ENCODE data around the gene DNM3.

DNM3 gene

GRCh38 chr1:172321451-172321850, 480.2 kb downstream of the DNM3 start:
- DNase-seq (ENCODE audit: low read depth in 1 of 2, low spot score in 1 of 2): no peak

GRCh38 chr1:172322219-172323061, 481.1 kb downstream of the DNM3 start:
- DNase-seq (ENCODE audit: low read depth in 1 of 2, low spot score in 1 of 2): no peak

- DNase-seq (ENCODE audit: low read depth in 1 of 2, low spot score in 1 of 2): no peak
These were observed 482.4 kb downstream of the DNM3 start for GRCh38 chr1:172323686-172324085.

- no peak for DNase-seq (ENCODE audit: low read depth in 1 of 2, low spot score in 1 of 2)
These were observed 482.8 kb downstream of the DNM3 start for GRCh38 chr1:172324086-172324485.

GRCh38 chr1:172324761-172325160, 483.5 kb downstream of the DNM3 start:
- DNase-seq (ENCODE audit: low read depth in 1 of 2, low spot score in 1 of 2): no peak

GRCh38 chr1:172325531-172325930, 484.2 kb downstream of the DNM3 start:
- no peak for DNase-seq (ENCODE audit: low read depth in 1 of 2, low spot score in 1 of 2)

- DNase-seq (ENCODE audit: low read depth in 1 of 2, low spot score in 1 of 2): no peak
These were observed 484.8 kb downstream of the DNM3 start for GRCh38 chr1:172326136-172326535.

GRCh38 chr1:172328266-172328665, 487.0 kb downstream of the DNM3 start:
- DNase-seq (ENCODE audit: low read depth in 1 of 2, low spot score in 1 of 2): no peak

GRCh38 chr1:172332230-172332629, 490.9 kb downstream of the DNM3 start:
- DNase-seq (ENCODE audit: low read depth in 1 of 2, low spot score in 1 of 2): no peak

GRCh38 chr1:172335377-172335776, 494.1 kb downstream of the DNM3 start:
- no peak for DNase-seq (ENCODE audit: low read depth in 1 of 2, low spot score in 1 of 2)

- peak in 1 of 2 donors; percentile 21 for DNase-seq (ENCODE audit: low read depth in 1 of 2, low spot score in 1 of 2)
These were observed 497.0 kb downstream of the DNM3 start for GRCh38 chr1:172338295-172338735.

GRCh38 chr1:172339842-172340241, 498.5 kb downstream of the DNM3 start:
- no peak for DNase-seq (ENCODE audit: low read depth in 1 of 2, low spot score in 1 of 2)

- no peak for DNase-seq (ENCODE audit: low read depth in 1 of 2, low spot score in 1 of 2)
These were observed 499.2 kb downstream of the DNM3 start for GRCh38 chr1:172340520-172340919.

GRCh38 chr1:172341697-172342096, 500.4 kb downstream of the DNM3 start:
- DNase-seq (ENCODE audit: low read depth in 1 of 2, low spot score in 1 of 2): no peak

- DNase-seq (ENCODE audit: low read depth in 1 of 2, low spot score in 1 of 2): no peak
These were observed 501.4 kb downstream of the DNM3 start for GRCh38 chr1:172342584-172343239.

- no peak for DNase-seq (ENCODE audit: low read depth in 1 of 2, low spot score in 1 of 2)
These were observed 502.2 kb downstream of the DNM3 start for GRCh38 chr1:172343240-172344160.

- no peak for DNase-seq (ENCODE audit: low read depth in 1 of 2, low spot score in 1 of 2)
These were observed 503.1 kb downstream of the DNM3 start for GRCh38 chr1:172344444-172344843.

GRCh38 chr1:172345077-172345476, 503.8 kb downstream of the DNM3 start:
- DNase-seq (ENCODE audit: low read depth in 1 of 2, low spot score in 1 of 2): no peak

- DNase-seq (ENCODE audit: low read depth in 1 of 2, low spot score in 1 of 2): no peak
These were observed 506.1 kb downstream of the DNM3 start for GRCh38 chr1:172347416-172347815.

GRCh38 chr1:172350856-172351255, 509.6 kb downstream of the DNM3 start:
- no peak for DNase-seq (ENCODE audit: low read depth in 1 of 2, low spot score in 1 of 2)

GRCh38 chr1:172351346-172351745, 510.0 kb downstream of the DNM3 start:
- no peak for DNase-seq (ENCODE audit: low read depth in 1 of 2, low spot score in 1 of 2)

Data from activated CD4-positive, alpha-beta T cell treated with anti-CD3 and anti-CD28 coated beads, Interleukin-2, amount 50 U/mL, for 24 hours (primary cell).